H1 (cell line): ENCODE data around the gene CLEC14A. TPM values are rescaled to one million over a fixed set of nuclear protein-coding genes. Genes with fewer than 3 reads are reported as not detected.

Source experiments
- CTCF ChIA-PET: fragments of 300-600 bp; sonication (Branson Sonifier 250); formaldehyde crosslinking; loops from one replicate; lab custom pipeline; 2021; ENCODE audit not compliant: partially characterized antibody; lab: Charles Lee
- POLR2A ChIA-PET: fragments of 300-600 bp; sonication (Branson Sonifier 250); formaldehyde crosslinking; loops from one replicate; lab custom pipeline; 2021; ENCODE audit warnings: inconsistent platforms; ENCODE audit not compliant: partially characterized antibody; lab: Charles Lee
- DNase-seq, 2 experiments: peaks; one replicate each; pipeline versions ENCODE4 v3.0.0 to v3.0.0-alpha.2; 2010 to 2022; ENCODE audit warnings: low spot score in 2 of 2, low read depth in 1 of 2, mixed read lengths in 1 of 2
- FAIRE-seq: peaks from 2 replicates; lab custom pipeline; 2011; peaks lifted over from hg19 to GRCh38; lab: Jason Lieb, UNC
- H2AFZ ChIP-seq: 2 replicates; pipeline ENCODE4 v1.8.1; 2012; ENCODE audit warnings: low read length, inconsistent platforms
- H2AK5ac ChIP-seq: 2 replicates; pipeline ENCODE4 v1.6.1; 2013; ENCODE audit warnings: low read depth, low read length
- H2BK120ac ChIP-seq: replicated peaks from 2 replicates; pipeline ENCODE3; 2013; ENCODE audit warnings: low read depth, low read length, inconsistent platforms
- H2BK12ac ChIP-seq: 2 replicates; pipeline ENCODE4 v1.6.1; 2013; ENCODE audit warnings: low read depth, low read length
- H2BK15ac ChIP-seq: 2 replicates; pipeline ENCODE4 v1.6.1; 2013; ENCODE audit warnings: low read length
- H2BK20ac ChIP-seq: 2 replicates; pipeline ENCODE4 v1.6.1; 2013; ENCODE audit warnings: low read length
- H2BK5ac ChIP-seq: 2 replicates; pipeline ENCODE4 v1.6.1; 2013; ENCODE audit warnings: low read depth, low read length
- H3K14ac ChIP-seq: 2 replicates; pipeline ENCODE4 v1.6.1; 2013; ENCODE audit warnings: inconsistent platforms; ENCODE audit not compliant: insufficient read length
- H3K18ac ChIP-seq: 2 replicates; pipeline ENCODE4 v1.6.1; 2013; ENCODE audit warnings: low read length; ENCODE audit errors: extremely low read depth
- H3K23ac ChIP-seq: 2 replicates; pipeline ENCODE4 v1.6.1; 2013; ENCODE audit warnings: inconsistent platforms; ENCODE audit not compliant: insufficient read length
- H3K23me2 ChIP-seq: 2 replicates; pipeline ENCODE4 v1.6.1; 2013; ENCODE audit warnings: low read depth, low read length
- H3K27ac ChIP-seq: 2 replicates; pipeline ENCODE4 v1.6.1; 2011; ENCODE audit warnings: low read depth, low read length, inconsistent platforms
- H3K27me3 ChIP-seq, 4 experiments: replicated peaks in 1 of 4; 1 replicate in 1 of 4; 2 replicates in 3 of 4; pipeline versions ENCODE4 v1.6.1 to v1.8.1; 2011 to 2013; ENCODE audit warnings: low read length in 3 of 4, mild to moderate bottlenecking in 3 of 4, inconsistent platforms in 2 of 4, mixed read lengths in 2 of 4, moderate library complexity in 1 of 4; ENCODE audit not compliant: control insufficient read depth in 3 of 4, insufficient read depth in 3 of 4; ENCODE audit errors: extremely low read depth in 1 of 4
- H3K36me3 ChIP-seq, 4 experiments: 2 replicates each; pipeline versions ENCODE4 v1.6.1 to v1.8.1; 2011 to 2013; ENCODE audit warnings: mild to moderate bottlenecking in 4 of 4, low read length in 3 of 4, moderate library complexity in 2 of 4, control low read depth in 1 of 4, inconsistent platforms in 1 of 4; ENCODE audit not compliant: insufficient read depth in 4 of 4, control insufficient read depth in 2 of 4
- H3K4ac ChIP-seq: replicated peaks from 2 replicates; pipeline ENCODE3; 2013; ENCODE audit warnings: low read length, low read depth, mixed read lengths, inconsistent platforms; ENCODE audit not compliant: insufficient read length
- H3K4me1 ChIP-seq, 4 experiments: replicated peaks in 1 of 4; 1 replicate in 1 of 4; 2 replicates in 3 of 4; pipeline versions ENCODE4 v1.6.1 to v1.8.1; 2011 to 2013; ENCODE audit warnings: low read length in 3 of 4, inconsistent platforms in 2 of 4, mixed read lengths in 1 of 4; ENCODE audit not compliant: insufficient read depth in 4 of 4, control insufficient read depth in 3 of 4
- H3K4me2 ChIP-seq, 2 experiments: 2 replicates each; pipeline versions ENCODE4 v1.6.1 to v1.8.1; 2011 to 2013; ENCODE audit warnings: low read depth in 2 of 2, low read length in 2 of 2, control low read depth in 1 of 2, inconsistent platforms in 1 of 2, mild to moderate bottlenecking in 1 of 2; ENCODE audit not compliant: insufficient read depth in 1 of 2
- H3K4me3 ChIP-seq, 4 experiments: fragments of 200-600, 300-600 bp in 1 of 4; sonication (generic), shearing (Covaris generic), sonication (Bioruptor Twin) in 1 of 4; 2 replicates each; pipeline versions ENCODE4 v1.5.1 to v1.8.1; 2011 to 2016; ENCODE audit warnings: low read length in 4 of 4, low read depth in 3 of 4, control low read depth in 2 of 4, inconsistent platforms in 2 of 4, mild to moderate bottlenecking in 2 of 4, mixed read lengths in 1 of 4, moderate library complexity in 1 of 4; ENCODE audit not compliant: insufficient read depth in 2 of 4; ENCODE audit errors: extremely low read depth in 1 of 4
- H3K56ac ChIP-seq: replicated peaks from 2 replicates; pipeline ENCODE3; 2013; ENCODE audit warnings: low read depth, mild to moderate bottlenecking, mixed read lengths, low read length, inconsistent platforms; ENCODE audit not compliant: insufficient read length
- H3K79me1 ChIP-seq: 2 replicates; pipeline ENCODE4 v1.6.1; 2013; ENCODE audit warnings: low read depth, low read length, control low read depth
- H3K79me2 ChIP-seq, 2 experiments: 2 replicates each; pipeline versions ENCODE4 v1.6.1 to v1.8.1; 2012 to 2013; ENCODE audit warnings: low read length in 2 of 2, mild to moderate bottlenecking in 2 of 2, inconsistent platforms in 1 of 2; ENCODE audit not compliant: insufficient read depth in 2 of 2, control insufficient read depth in 1 of 2
- H3K9ac ChIP-seq, 4 experiments: replicated peaks in 1 of 4; 1 replicate in 1 of 4; 2 replicates in 3 of 4; pipeline versions ENCODE4 v1.6.1 to v1.8.1; 2011 to 2013; ENCODE audit warnings: low read depth in 3 of 4, low read length in 3 of 4, control low read depth in 2 of 4, mild to moderate bottlenecking in 2 of 4, moderate library complexity in 2 of 4, inconsistent platforms in 1 of 4; ENCODE audit errors: extremely low read depth in 1 of 4
- H3K9me3 ChIP-seq, 2 experiments: 2 replicates each; pipeline versions ENCODE4 v1.6.1 to v1.8.1; 2012 to 2013; ENCODE audit warnings: mild to moderate bottlenecking in 2 of 2, moderate library complexity in 2 of 2, control low read depth in 1 of 2, inconsistent platforms in 1 of 2, low read depth in 1 of 2, low read length in 1 of 2, mixed read lengths in 1 of 2; ENCODE audit not compliant: insufficient read depth in 2 of 2
- H4K20me1 ChIP-seq, 2 experiments: replicated peaks in 1 of 2; 2 replicates each; pipeline versions ENCODE3 to v1.8.1; 2011 to 2013; ENCODE audit warnings: inconsistent platforms in 2 of 2, low read length in 2 of 2, mild to moderate bottlenecking in 1 of 2; ENCODE audit not compliant: insufficient read depth in 2 of 2, control insufficient read depth in 1 of 2
- H4K5ac ChIP-seq: 2 replicates; pipeline ENCODE4 v1.6.1; 2013; ENCODE audit warnings: low read length, low read depth, mixed read lengths, inconsistent platforms; ENCODE audit not compliant: insufficient read length
- H4K8ac ChIP-seq: 2 replicates; pipeline ENCODE4 v1.8.0; 2013; ENCODE audit warnings: mild to moderate bottlenecking, moderate library complexity, low read length, inconsistent platforms; ENCODE audit not compliant: insufficient read depth; ENCODE audit errors: extremely low read depth
- H4K91ac ChIP-seq: replicated peaks from 2 replicates; pipeline ENCODE3; 2013; ENCODE audit warnings: low read length, mixed read lengths, inconsistent platforms; ENCODE audit not compliant: insufficient read length
- CBX5 ChIP-seq: fragments of 300-800, 300-1000 bp; sonication (generic); IDR thresholded peaks from 2 replicates; pipeline ENCODE4 v1.7.1; 2016; ENCODE audit warnings: antibody characterized with exemption, low read length, low read depth
- CBX8 ChIP-seq: fragments of 300-800, 300-1000 bp; sonication (generic); IDR thresholded peaks from 2 replicates; pipeline ENCODE4 v1.7.1; 2016; ENCODE audit warnings: low read depth, low read length, borderline replicate concordance
- EZH2 ChIP-seq: fragments of 200-600 bp; sonication (generic); IDR thresholded peaks from 2 replicates; pipeline ENCODE4 v1.7.1; 2012; ENCODE audit warnings: low read depth, mild to moderate bottlenecking, moderate library complexity, low read length, inconsistent platforms; ENCODE audit not compliant: severe bottlenecking
- JUN ChIP-seq: IDR thresholded peaks from 2 replicates; pipeline ENCODE4 v1.6.1; 2011; ENCODE audit warnings: low read depth, mild to moderate bottlenecking, improper control_type of control experiment, low read length
- SIRT6 ChIP-seq: IDR thresholded peaks from one replicate; pipeline ENCODE4 v1.7.1; 2012; ENCODE audit warnings: low read length, inconsistent platforms
- WGBS, 2 experiments: shearing (Covaris generic) in 1 of 2; methylation state at CpG; one replicate each; pipeline versions ENCODE4 v1.1.6 to v1.1.7; 2013 to 2015; ENCODE audit warnings: low lambda C conversion rate in 2 of 2, mixed read lengths in 2 of 2, inconsistent platforms in 1 of 2, low coverage in 1 of 2, missing lambda C conversion rate in 1 of 2; ENCODE audit not compliant: insufficient replicate concordance in 2 of 2, insufficient coverage in 1 of 2, insufficient read length in 1 of 2; ENCODE audit errors: extremely low coverage in 1 of 2, missing lambda C conversion rate in 1 of 2; 5-methylcytosine and 5-hydroxymethylcytosine counted together
- polyA plus RNA-seq, 7 experiments: library from polyadenylated mRNA; depleted of rRNA in 3 of 7; stranded (reverse) in 5 of 7; unstranded in 2 of 7; fragments of >200 nt in 5 of 7; fragments of 200-250 nt in 2 of 7; gene quantifications; 1 replicate in 5 of 7; 2 replicates in 1 of 7; 4 replicates in 1 of 7; pipeline versions ENCODE4 v1.2.1 to v1.2.3, GENCODE V29; 2011 to 2013; ENCODE audit warnings: missing spikeins in 2 of 7, mixed read lengths in 2 of 7
- total RNA-seq: library from RNA; stranded (reverse); fragmentation: NEBNext Ultra II Directional; extraction: Animal tissue kit (Norgen Biotek cat#: 25700); gene quantifications from 2 replicates; pipeline ENCODE4 v1.2.1, GENCODE V29; 2021
- TF ChIP-seq, protein P1 (sequence below): IDR thresholded peaks from 2 replicates; pipeline ENCODE4 v1.6.1; 2011; ENCODE audit warnings: low read depth, mild to moderate bottlenecking, low read length; ENCODE audit not compliant: insufficient read depth

The CLEC14A gene
- total and polyA plus RNA-seq, 2 of the 8 experiments (the other 6 are each of a cell fraction or from before 2014, with no cell fraction given) = 0.09 to 0.13 TPM

DNA sequence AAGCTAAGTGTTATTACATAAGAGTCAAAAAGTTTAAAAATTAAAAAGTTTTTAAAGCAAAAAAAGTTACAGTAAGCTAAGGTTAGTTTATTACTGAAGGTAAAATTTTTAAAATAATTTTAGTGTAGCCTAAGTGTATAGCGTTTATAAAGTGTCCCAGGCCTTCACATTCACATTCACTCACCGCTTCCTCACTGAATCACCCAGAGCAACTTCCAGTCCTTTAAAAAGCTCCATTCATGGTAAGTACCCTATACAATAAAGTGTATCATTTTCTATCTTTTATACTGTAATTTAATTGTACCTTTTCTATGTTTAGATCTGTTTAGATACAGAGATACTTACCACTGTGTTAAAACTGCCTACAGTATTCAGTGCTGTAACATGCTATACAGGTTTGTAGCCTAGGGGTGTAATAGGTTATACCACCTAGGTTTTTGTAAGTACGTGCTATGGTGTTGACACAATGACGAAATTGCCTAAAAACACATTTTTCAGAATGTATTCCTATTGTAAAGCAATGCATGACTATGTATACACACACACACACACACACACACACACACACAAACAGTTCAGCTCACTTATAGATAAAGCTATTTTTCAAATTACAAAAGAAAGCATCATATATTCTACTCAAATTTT is 3.7 kb downstream of the CLEC14A start:
- Histone ChIP-seq H3K14ac (no peak overlapping the region), H3K23ac (no peak overlapping the region), H3K23me2 (peaks cover 10% of the 10 kb centered on the region; the same call in 1 of the 2 replicates), H2AFZ (no peak overlapping the region), H3K27me3 (peaks cover 28 to 52% (median 41%) of the 10 kb centered on the region in 4 experiments), H4K91ac (no peak overlapping the region), H3K79me1 (no peaks in the 10 kb centered on the region), H2BK5ac (no peak overlapping the region), H2BK15ac (no peak overlapping the region), H3K79me2 (no peaks in the 10 kb centered on the region), H3K4me2 (no peak overlapping the region), H4K8ac (no peak overlapping the region), H3K18ac (no peak overlapping the region), H3K9me3 (no peaks in the 10 kb centered on the region), H2BK12ac (no peak overlapping the region), H3K36me3 (no peaks in the 10 kb centered on the region; a peak in 1 of 8 replicates), H3K4me1 (peaks cover 0 to 14% (median 6%) of the 10 kb centered on the region in 4 experiments; a peak in 5 of 7 replicates), H3K27ac (no peak overlapping the region), H4K20me1 (no peaks in the 10 kb centered on the region), H3K56ac (no peak overlapping the region), H2BK120ac (no peak overlapping the region), H3K4me3 (no peak overlapping the region), H2BK20ac (no peak overlapping the region), H4K5ac (no peak overlapping the region)
- FAIRE-seq (no peak), DNase-seq (no peak)
- 77% methylated on average over 4 of the region's 4 CpGs; no CpG with 5 or more reads in 1 of the 2 experiments for WGBS, 2 experiments
- CTCF ChIA-PET = interaction anchor here (1.1 to 1.2 kb wide), 2 partner anchors 10 to 348 kb away, joined by 3 to 4 read pairs; no protein-coding TSS in a partner anchor
- TF ChIP-seq JUN (no peak), CBX8 (no peak), EZH2 (no peak), CBX5 (no peak), SIRT6 (no peak)
- TF ChIP-seq, protein P1, sequence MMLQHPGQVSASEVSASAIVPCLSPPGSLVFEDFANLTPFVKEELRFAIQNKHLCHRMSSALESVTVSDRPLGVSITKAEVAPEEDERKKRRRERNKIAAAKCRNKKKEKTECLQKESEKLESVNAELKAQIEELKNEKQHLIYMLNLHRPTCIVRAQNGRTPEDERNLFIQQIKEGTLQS = no peak
- TF ChIP-seq, all 59 proteins: peak for 0
- no peak overlapping the region for H3K9ac ChIP-seq
- H3K4ac ChIP-seq = no peak overlapping the region
- POLR2A ChIA-PET = interaction anchor here (0.9 kb wide), 1 partner anchor 44 kb away, joined by 3 read pairs; no protein-coding TSS in a partner anchor
- no peak overlapping the region for H2AK5ac ChIP-seq
